Keratinocyte (primary cell): ENCODE data around the gene FAM236A. TPM values are rescaled to one million over a fixed set of nuclear protein-coding genes. Genes with fewer than 3 reads are reported as not detected.
"Not testable (repeated sequence)": the region's sequence is repeated elsewhere in the genome, so short reads cannot be mapped to it uniquely, and the experiment has no call there.

Experiments used
- DNase-seq: peaks from one replicate; pipeline ENCODE4 v3.0.0-alpha.2; 2011; ENCODE audit warnings: low read depth, missing footprints, low spot score
- FAIRE-seq: peaks from 2 replicates; lab custom pipeline; 2011; peaks lifted over from hg19 to GRCh38; lab: Jason Lieb, UNC
- H2AFZ ChIP-seq: 2 replicates; pipeline ENCODE4 v1.6.0; 2012; ENCODE audit warnings: low read length, control low read depth, inconsistent platforms; ENCODE audit not compliant: control insufficient read depth
- H3K27ac ChIP-seq: 2 replicates; pipeline ENCODE4 v1.5.1; 2011; ENCODE audit warnings: low read length; ENCODE audit not compliant: control insufficient read depth, insufficient read depth
- H3K27me3 ChIP-seq: 3 replicates; pipeline ENCODE4 v1.6.0; 2011; ENCODE audit warnings: low read length; ENCODE audit not compliant: control insufficient read depth, insufficient read depth; ENCODE audit errors: extremely low read depth
- H3K36me3 ChIP-seq, 2 experiments: 2 replicates in 1 of 2; 3 replicates in 1 of 2; pipeline ENCODE4 v1.5.1; 2011; ENCODE audit warnings: low read length in 2 of 2, mild to moderate bottlenecking in 1 of 2; ENCODE audit not compliant: control insufficient read depth in 2 of 2, insufficient read depth in 2 of 2; ENCODE audit errors: extremely low read depth in 1 of 2
- H3K4me1 ChIP-seq: 3 replicates; pipeline ENCODE4 v1.5.1; 2011; ENCODE audit warnings: low read length; ENCODE audit not compliant: control insufficient read depth, insufficient read depth; ENCODE audit errors: extremely low read depth
- H3K4me2 ChIP-seq: 3 replicates; pipeline ENCODE4 v1.6.0; 2011; ENCODE audit warnings: low read depth, low read length; ENCODE audit not compliant: control insufficient read depth, insufficient read depth; ENCODE audit errors: extremely low read depth
- H3K4me3 ChIP-seq, 3 experiments: fragments of 200-600 bp in 1 of 3; sonication (generic) in 1 of 3; 2 replicates in 2 of 3; 3 replicates in 1 of 3; pipeline ENCODE4 v1.5.1; 2011 to 2016; ENCODE audit warnings: low read length in 3 of 3, mild to moderate bottlenecking in 3 of 3, control low read depth in 2 of 3, inconsistent platforms in 1 of 3, low read depth in 1 of 3, mixed read lengths in 1 of 3, mixed run types in 1 of 3, moderate library complexity in 1 of 3; ENCODE audit not compliant: control insufficient read depth in 2 of 3, insufficient read depth in 2 of 3; ENCODE audit errors: extremely low read depth in 1 of 3
- H3K79me2 ChIP-seq: 2 replicates; pipeline ENCODE4 v1.6.0; 2012; ENCODE audit warnings: low read length; ENCODE audit not compliant: control insufficient read depth, insufficient read depth
- H3K9ac ChIP-seq: 3 replicates; pipeline ENCODE4 v1.6.0; 2011; ENCODE audit warnings: low read length; ENCODE audit not compliant: control insufficient read depth, insufficient read depth; ENCODE audit errors: extremely low read depth
- H3K9me1 ChIP-seq: 3 replicates; pipeline ENCODE4 v1.6.0; 2011; ENCODE audit warnings: low read length; ENCODE audit not compliant: control insufficient read depth, insufficient read depth; ENCODE audit errors: extremely low read depth
- H3K9me3 ChIP-seq: 2 replicates; pipeline ENCODE4 v1.5.1; 2012; ENCODE audit warnings: low read depth, low read length; ENCODE audit not compliant: control insufficient read depth
- H4K20me1 ChIP-seq: 3 replicates; pipeline ENCODE4 v1.6.0; 2011; ENCODE audit warnings: low read length; ENCODE audit not compliant: control insufficient read depth, insufficient read depth; ENCODE audit errors: extremely low read depth
- dilution Hi-C: fragments of 300-500 bp; cut with MboI; formaldehyde crosslinking; loops from one replicate; pipeline ENCODE4 v1.7.0; 2020; ENCODE audit warnings: low sequenced_read_pairs; ENCODE audit not compliant: extremely low pct_ligation_motif_present
- polyA plus RNA-seq, 5 experiments: library from polyadenylated mRNA; depleted of rRNA in 3 of 5; stranded (reverse) in 3 of 5; stranded (forward) in 1 of 5; unstranded in 1 of 5; fragments of >200 nt; gene quantifications; 1 replicate in 1 of 5; 2 replicates in 3 of 5; 3 replicates in 1 of 5; pipeline versions ENCODE4 v1.2.1 to v1.2.3, GENCODE V29; 2011 to 2012; ENCODE audit warnings: missing spikeins in 2 of 5, low read depth in 1 of 5, low replicate concordance in 1 of 5

The FAM236A gene
- polyA plus RNA-seq, 1 donor (not counting 4 experiments of a cell fraction or from before 2014, with no cell fraction given), result not detected

GRCh38 chrX:72936455-72936854, 1.6 kb upstream of the FAM236A start:
- H2AFZ ChIP-seq, H3K4me2 ChIP-seq, H3K79me2 ChIP-seq, H3K27me3 ChIP-seq, H3K27ac ChIP-seq, DNase-seq, H3K4me1 ChIP-seq, H3K9me1 ChIP-seq, H3K36me3 ChIP-seq, H3K9me3 ChIP-seq, H4K20me1 ChIP-seq, H3K4me3 ChIP-seq, H3K9ac ChIP-seq, dilution Hi-C loops: not testable (repeated sequence)
- peak; percentile 36 for FAIRE-seq

GRCh38 chrX:72936882-72937455, 1.0 kb upstream of the FAM236A start:
- H3K9me3 ChIP-seq, H3K9ac ChIP-seq, H3K36me3 ChIP-seq, H3K9me1 ChIP-seq, H2AFZ ChIP-seq, H3K4me1 ChIP-seq, H4K20me1 ChIP-seq, FAIRE-seq, H3K4me2 ChIP-seq, H3K27me3 ChIP-seq, H3K79me2 ChIP-seq, H3K4me3 ChIP-seq, DNase-seq, H3K27ac ChIP-seq, dilution Hi-C loops: not testable (repeated sequence)

- H3K4me3 ChIP-seq, H3K27ac ChIP-seq, dilution Hi-C loops, H3K4me1 ChIP-seq, FAIRE-seq, H3K9me1 ChIP-seq, H3K9me3 ChIP-seq, H3K4me2 ChIP-seq, DNase-seq, H3K27me3 ChIP-seq, H3K9ac ChIP-seq, H3K36me3 ChIP-seq, H3K79me2 ChIP-seq, H4K20me1 ChIP-seq, H2AFZ ChIP-seq: not testable (repeated sequence)
Measured at GRCh38 chrX:72942272-72942671, 4.3 kb downstream of the FAM236A start.

GRCh38 chrX:72943035-72943818, 5.2 kb downstream of the FAM236A start:
- H2AFZ ChIP-seq, DNase-seq, FAIRE-seq, H4K20me1 ChIP-seq, H3K36me3 ChIP-seq, H3K9ac ChIP-seq, H3K9me3 ChIP-seq, H3K4me1 ChIP-seq, H3K4me2 ChIP-seq, H3K4me3 ChIP-seq, H3K79me2 ChIP-seq, H3K27me3 ChIP-seq, H3K27ac ChIP-seq, H3K9me1 ChIP-seq, dilution Hi-C loops: not testable (repeated sequence)

- H3K9me1 ChIP-seq, H3K4me1 ChIP-seq, H3K9me3 ChIP-seq, FAIRE-seq, DNase-seq, H3K27ac ChIP-seq, H3K9ac ChIP-seq, H2AFZ ChIP-seq, H3K79me2 ChIP-seq, H4K20me1 ChIP-seq, H3K27me3 ChIP-seq, H3K4me2 ChIP-seq, H3K36me3 ChIP-seq, dilution Hi-C loops, H3K4me3 ChIP-seq: not testable (repeated sequence)
Measured at GRCh38 chrX:72943819-72944169, 5.8 kb downstream of the FAM236A start, which contains the start of gene DMRTC1. Gene DMRTC1 (minus strand): TSS chrX:72943837. CDS start chrX:72875694, 68,143 bp downstream.
